ENCODE results near the gene KCNK6.

GRCh38 chr19:38309615-38310278 is 9.9 kb upstream of the KCNK6 start:
- no peak for TF ChIP-seq CTCF (conservative IDR thresholded peaks at IDR 0.05; ENCODE audit: low read depth in 2 of 2)
- TF ChIP-seq REST (IDR thresholded peaks at IDR 0.05; ENCODE audit: unreplicated experiment) = no peak
- no peak for TF ChIP-seq EZH2 (IDR thresholded peaks at IDR 0.05; ENCODE audit: low read depth, unreplicated experiment)
- TF ChIP-seq POLR2AphosphoS5 (IDR thresholded peaks at IDR 0.05; ENCODE audit: low read depth) = no peak

Measured in GM23338 (cell line).